ENCODE measurements around the gene CGREF1. TPM values are rescaled to one million over a fixed set of nuclear protein-coding genes. Genes with fewer than 3 reads are reported as not detected.

CGREF1 gene
- total RNA-seq, 1 experiment from 2014 or later: 2.1 TPM

GRCh38 chr2:27071277-27071989 lies 47.5 kb downstream of the CGREF1 start, which contains the start of gene OST4:
Gene OST4, minus strand, starts transcription at chr2:27071654.
- Histone ChIP-seq H3K4ac (ENCODE audit: low read depth, low read length) (no peak within 1 kb of the TSS), H4K91ac (ENCODE audit: insufficient read length, low read depth, low read length) (no peak within 1 kb of the TSS), H3K27ac (ENCODE audit: insufficient read length, low read depth, low read length) (no peak within 1 kb of the TSS), H3K9ac (ENCODE audit: extremely low read depth, insufficient read length, low read length) (peak within 1 kb of the TSS; percentile 85), H3T11ph (ENCODE audit: low read length) (no peak within 1 kb of the TSS), H4K20me1 (ENCODE audit: control insufficient read depth, insufficient read depth, insufficient read length) (no peaks in the 10 kb centered on the region), H2BK120ac (ENCODE audit: low read depth, low read length, poor library complexity, severe bottlenecking) (no peak within 1 kb of the TSS), H2BK5ac (ENCODE audit: insufficient read length, low read length) (no peak within 1 kb of the TSS), H3K4me1 (ENCODE audit: insufficient read depth, low read length) (no peaks in the 10 kb centered on the region), H4K5ac (ENCODE audit: insufficient read length, low read depth, low read length) (no peak within 1 kb of the TSS), H3K23ac (ENCODE audit: insufficient read length, low read depth, low read length) (no peak within 1 kb of the TSS), H3K27me3 (ENCODE audit: insufficient read depth, low read length) (no peaks in the 10 kb centered on the region), H2BK20ac (ENCODE audit: low read depth, low read length, poor library complexity, severe bottlenecking) (no peak within 1 kb of the TSS), H3K79me2 (ENCODE audit: insufficient read depth, low read length) (peaks cover 5% of the 10 kb centered on the region; the same call in 1 of the 2 replicates), H3K14ac (ENCODE audit: insufficient read depth, low read length) (peak within 1 kb of the TSS; percentile 45; the same call in 1 of the 2 replicates), H2BK12ac (ENCODE audit: insufficient read length, low read depth, low read length) (no peak within 1 kb of the TSS), H3K18ac (ENCODE audit: insufficient read length, low read depth, low read length) (peak within 1 kb of the TSS; percentile 51), H3K9me3 (ENCODE audit: control insufficient read depth, low read depth, low read length) (no peaks in the 10 kb centered on the region), H3K4me2 (ENCODE audit: insufficient read depth, insufficient read length, low read length) (peak within 1 kb of the TSS; percentile 97), H2BK15ac (ENCODE audit: low read depth, low read length) (no peak within 1 kb of the TSS), H3K56ac (ENCODE audit: insufficient read length, low read depth, low read length) (no peak within 1 kb of the TSS), H4K8ac (replicated peaks; ENCODE audit: insufficient read length, low read depth, low read length) (no peak within 1 kb of the TSS), H3K23me2 (ENCODE audit: insufficient read length, low read depth, low read length, poor library complexity, severe bottlenecking) (peaks cover 12% of the 10 kb centered on the region), H2AFZ (ENCODE audit: low read length) (no peak within 1 kb of the TSS), H2AK5ac (ENCODE audit: insufficient read length, low read length) (no peak within 1 kb of the TSS), H3K79me1 (ENCODE audit: insufficient read depth, low read depth, low read length, poor library complexity, severe bottlenecking) (peaks cover 2% of the 10 kb centered on the region)
- peak; percentile 93 for DNase-seq
- H3K4me1 Mint-ChIP-seq: peaks cover 14 to 17% of the 10 kb centered on the region in 2 experiments
- peak within 1 kb of the TSS; percentile 94 to 97 for H3K4me3 Mint-ChIP-seq
- peaks cover 18 to 38% (median 38%) of the 10 kb centered on the region in 3 experiments; a peak in 6 of 7 replicates for H3K36me3 Mint-ChIP-seq (ENCODE audit: insufficient read depth in 1 of 3, low read depth in 3 of 3)
- H3K27me3 Mint-ChIP-seq (ENCODE audit: low read depth): peaks cover 12% of the 10 kb centered on the region
- H3K27ac Mint-ChIP-seq: peak within 1 kb of the TSS; percentile 88 to 97 (median 95)
- TF ChIP-seq CTCF (conservative IDR thresholded peaks at IDR 0.05): no peak
- H3K9me3 Mint-ChIP-seq: no peaks in the 10 kb centered on the region; a peak in 1 of 5 replicates
- whole genome bisulfite sequencing (ENCODE audit: extremely low coverage, insufficient read length, low lambda C conversion rate): no CpG with 5 or more reads among the region's 86 CpGs

Data from H9 (cell line).